Measurements from ENCODE around the gene NACC2. TPM values are rescaled to one million over a fixed set of nuclear protein-coding genes. Genes with fewer than 3 reads are reported as not detected.

The NACC2 gene
- total and polyA plus RNA-seq, 2 of the 8 experiments (the other 6 are each of a cell fraction or from before 2014, with no cell fraction given), result 8.3 to 14.0 TPM

- Histone ChIP-seq H4K91ac (replicated peaks; ENCODE audit: insufficient read length, low read length) (no peak overlapping the region), H2BK20ac (ENCODE audit: low read length) (no peak overlapping the region), H2AFZ (ENCODE audit: low read length) (no peak overlapping the region), H3K14ac (ENCODE audit: insufficient read length) (no peak overlapping the region), H2BK12ac (ENCODE audit: low read depth, low read length) (no peak overlapping the region), H2BK5ac (ENCODE audit: low read depth, low read length) (no peak overlapping the region), H3K36me3 (ENCODE audit: control insufficient read depth in 2 of 4, insufficient read depth in 4 of 4, low read length in 3 of 4) (no peaks in the 10 kb centered on the region), H2AK5ac (ENCODE audit: low read depth, low read length) (no peak overlapping the region), H3K27ac (ENCODE audit: low read depth, low read length) (no peak overlapping the region), H2BK120ac (replicated peaks; ENCODE audit: low read depth, low read length) (no peak overlapping the region), H3K79me1 (ENCODE audit: low read depth, low read length) (peaks cover 5% of the 10 kb centered on the region; the same call in 1 of the 2 replicates), H3K27me3 (replicated peaks in 1 of 4; ENCODE audit: control insufficient read depth in 3 of 4, extremely low read depth in 1 of 4, insufficient read depth in 3 of 4, low read length in 3 of 4) (no peaks in the 10 kb centered on the region), H3K23me2 (ENCODE audit: low read depth, low read length) (peaks cover 1% of the 10 kb centered on the region), H3K4me1 (replicated peaks in 1 of 4; ENCODE audit: control insufficient read depth in 3 of 4, insufficient read depth in 4 of 4, low read length in 3 of 4) (peaks cover 5 to 8% (median 6%) of the 10 kb centered on the region in 4 experiments; a peak in 6 of 7 replicates), H3K4me2 (ENCODE audit: insufficient read depth in 1 of 2, low read depth in 2 of 2, low read length in 2 of 2) (no peak overlapping the region; a peak in 1 of 4 replicates), H3K9ac (replicated peaks in 1 of 4; ENCODE audit: extremely low read depth in 1 of 4, low read depth in 3 of 4, low read length in 3 of 4) (no peak overlapping the region), H4K5ac (ENCODE audit: insufficient read length, low read depth, low read length) (no peak overlapping the region), H3K56ac (replicated peaks; ENCODE audit: insufficient read length, low read depth, low read length) (no peak overlapping the region), H3K79me2 (ENCODE audit: control insufficient read depth in 1 of 2, insufficient read depth in 2 of 2, low read length in 2 of 2) (peaks cover 5 to 25% of the 10 kb centered on the region in 2 experiments), H3K23ac (ENCODE audit: insufficient read length) (no peak overlapping the region), H3K4ac (replicated peaks; ENCODE audit: insufficient read length, low read depth, low read length) (no peak overlapping the region), H4K20me1 (replicated peaks in 1 of 2; ENCODE audit: control insufficient read depth in 1 of 2, insufficient read depth in 2 of 2, low read length in 2 of 2) (peaks cover 6 to 8% of the 10 kb centered on the region in 2 experiments), H2BK15ac (ENCODE audit: low read length) (no peak overlapping the region), H4K8ac (ENCODE audit: extremely low read depth, insufficient read depth, low read length) (no peak overlapping the region), H3K4me3 (ENCODE audit: extremely low read depth in 1 of 4, insufficient read depth in 2 of 4, low read depth in 3 of 4, low read length in 4 of 4) (no peak overlapping the region), H3K9me3 (ENCODE audit: insufficient read depth in 2 of 2, low read depth in 1 of 2, low read length in 1 of 2) (no peaks in the 10 kb centered on the region), H3K18ac (ENCODE audit: extremely low read depth, low read length) (no peak overlapping the region)
- TF ChIP-seq BACH1 (IDR thresholded peaks at IDR 0.05; ENCODE audit: low read length) (no peak), SIRT6 (IDR thresholded peaks at IDR 0.05; ENCODE audit: low read length) (no peak), JUN (IDR thresholded peaks at IDR 0.05; ENCODE audit: low read depth, low read length) (no peak), EP300 (IDR thresholded peaks at IDR 0.05; ENCODE audit: borderline replicate concordance in 1 of 2, low read depth in 2 of 2, low read length in 2 of 2) (no peak), SP1 (IDR thresholded peaks at IDR 0.05; ENCODE audit: low read depth, low read length) (no peak), TBP (IDR thresholded peaks at IDR 0.05; ENCODE audit: low read depth, low read length) (no peak), POLR2A (IDR thresholded peaks at IDR 0.05; ENCODE audit: control extremely low read depth in 1 of 2, low read depth in 2 of 2, low read length in 2 of 2) (no peak), CBX8 (IDR thresholded peaks at IDR 0.05; ENCODE audit: borderline replicate concordance, low read depth, low read length) (no peak), RFX5 (IDR thresholded peaks at IDR 0.05; ENCODE audit: borderline replicate concordance, low read depth, low read length) (no peak), CHD1 (IDR thresholded peaks at IDR 0.05; ENCODE audit: low read depth, low read length) (no peak), ASH2L (IDR thresholded peaks at IDR 0.05; ENCODE audit: low read length) (no peak), RAD21 (IDR thresholded peaks at IDR 0.05 in 1 of 2, conservative IDR thresholded peaks at IDR 0.05 in 1 of 2; ENCODE audit: low read depth in 2 of 2, low read length in 2 of 2) (no peak), CHD2 (IDR thresholded peaks at IDR 0.05; ENCODE audit: low read length) (no peak)
- WGBS, 2 experiments (ENCODE audit: extremely low coverage in 1 of 2, insufficient coverage in 1 of 2, insufficient read length in 1 of 2, insufficient replicate concordance in 2 of 2, low coverage in 1 of 2, low lambda C conversion rate in 2 of 2, missing lambda C conversion rate in 1 of 2), result 90% methylated on average over 11 of the region's 11 CpGs; no CpG with 5 or more reads in 1 of the 2 experiments
- CTCF ChIA-PET (ENCODE audit: partially characterized antibody), result interaction anchor here (0.6 to 2.1 kb wide), 4 partner anchors 148 to 359 kb away, joined by 3 to 8 read pairs (median 4); no protein-coding TSS in a partner anchor
- no peak for FAIRE-seq
- no peak for DNase-seq (ENCODE audit: low read depth in 1 of 2, low spot score in 2 of 2)
- POLR2A ChIA-PET (ENCODE audit: partially characterized antibody), result no interaction called here
Measured at GRCh38 chr9:135962696-135963307, 132.3 kb downstream of the NACC2 start.
